DND-41 (cell line): ENCODE results near the gene VWA3B.
"Not testable (repeated sequence)": the region's sequence is repeated elsewhere in the genome, so short reads cannot be mapped to it uniquely, and the experiment has no call there.

ENCODE experiments used
- ATAC-seq: fragments of 200-7000 bp; cut with Tn5 transposase; 3 replicates; pipeline ENCODE4 v1.9.1; 2021; ENCODE audit warnings: low read depth; ENCODE audit not compliant: insufficient read depth
- DNase-seq: peaks from one replicate; pipeline ENCODE4 v3.0.0-alpha.2; 2020
- H2AFZ ChIP-seq: 2 replicates; pipeline ENCODE4 v1.6.0; 2012; ENCODE audit warnings: low read depth, low read length
- H3K27ac ChIP-seq: 2 replicates; pipeline ENCODE4 v1.5.1; 2012; ENCODE audit warnings: low read length, inconsistent platforms
- H3K27me3 ChIP-seq: fragments of 200-600 bp; sonication (generic); 2 replicates; pipeline ENCODE4 v1.6.0; 2012; ENCODE audit warnings: low read length, mild to moderate bottlenecking, inconsistent platforms; ENCODE audit not compliant: insufficient read depth, poor library complexity
- H3K36me3 ChIP-seq: 2 replicates; pipeline ENCODE4 v1.5.1; 2012; ENCODE audit warnings: low read length, inconsistent platforms; ENCODE audit not compliant: insufficient read depth
- H3K4me1 ChIP-seq: 2 replicates; pipeline ENCODE4 v1.5.1; 2012; ENCODE audit warnings: mild to moderate bottlenecking, low read length; ENCODE audit not compliant: insufficient read depth
- H3K4me2 ChIP-seq: 2 replicates; pipeline ENCODE4 v1.6.0; 2012; ENCODE audit warnings: mild to moderate bottlenecking, moderate library complexity, low read length, inconsistent platforms; ENCODE audit not compliant: insufficient read depth
- H3K4me3 ChIP-seq, 2 experiments: fragments of 200-600 bp in 1 of 2; shearing (Covaris generic) in 1 of 2; 2 replicates each; pipeline ENCODE4 v1.5.1; 2012 to 2016; ENCODE audit warnings: inconsistent platforms in 2 of 2, low read length in 2 of 2, mild to moderate bottlenecking in 2 of 2, low read depth in 1 of 2, moderate library complexity in 1 of 2
- H3K79me2 ChIP-seq: 2 replicates; pipeline ENCODE4 v1.6.0; 2012; ENCODE audit warnings: low read length, inconsistent platforms; ENCODE audit not compliant: insufficient read depth
- H3K9ac ChIP-seq: 2 replicates; pipeline ENCODE4 v1.6.0; 2012; ENCODE audit warnings: low read depth, mild to moderate bottlenecking, inconsistent platforms, low read length, moderate library complexity
- H3K9me3 ChIP-seq: 2 replicates; pipeline ENCODE4 v1.5.1; 2012; ENCODE audit warnings: low read length, moderate library complexity, mild to moderate bottlenecking, inconsistent platforms; ENCODE audit not compliant: insufficient read depth, severe bottlenecking
- H4K20me1 ChIP-seq: 2 replicates; pipeline ENCODE4 v1.6.0; 2012; ENCODE audit warnings: low read length; ENCODE audit not compliant: insufficient read depth
- EZH2 ChIP-seq: IDR thresholded peaks from 3 replicates; pipeline ENCODE4 v1.6.1; 2012; ENCODE audit warnings: borderline replicate concordance, low read depth, mild to moderate bottlenecking, moderate library complexity, low read length, inconsistent platforms; ENCODE audit not compliant: severe bottlenecking
- TF ChIP-seq, protein P1 (sequence below): IDR thresholded peaks from 2 replicates; pipeline ENCODE4 v1.5.1; 2012; ENCODE audit warnings: borderline replicate concordance, low read length, moderate library complexity, mild to moderate bottlenecking; ENCODE audit not compliant: poor library complexity, severe bottlenecking; ENCODE audit errors: extremely low read depth

The VWA3B gene

DNA sequence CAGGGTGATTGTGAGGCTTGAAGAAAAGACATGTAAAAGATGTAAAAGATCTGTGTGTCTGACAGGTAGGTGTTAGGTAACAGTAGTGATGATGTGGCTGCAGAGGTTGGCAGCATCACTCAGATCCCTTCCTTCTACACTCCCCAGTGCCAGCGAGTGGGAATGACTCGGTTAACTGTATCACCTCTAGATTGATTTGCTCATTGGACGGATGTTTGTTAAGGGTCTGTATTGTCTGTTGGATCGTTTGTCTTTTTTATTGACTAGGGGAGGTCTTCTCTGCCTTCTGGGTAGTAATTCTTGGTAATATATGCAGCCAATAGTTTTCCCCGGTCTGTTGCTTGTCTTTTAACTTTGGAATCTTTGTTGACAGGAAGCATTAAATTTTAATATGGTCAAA is 214.5 kb downstream of the VWA3B start:
- H3K4me2 ChIP-seq, result no peak overlapping the region
- H3K36me3 ChIP-seq, result no peaks in the 10 kb centered on the region
- H3K79me2 ChIP-seq, result no peaks in the 10 kb centered on the region
- H2AFZ ChIP-seq, result no peak overlapping the region
- H3K9ac ChIP-seq, result no peak overlapping the region
- no peaks in the 10 kb centered on the region for H3K4me1 ChIP-seq
- DNase-seq (no peak), ATAC-seq (no peak)
- no peaks in the 10 kb centered on the region for H4K20me1 ChIP-seq
- H3K9me3 ChIP-seq, result no peaks in the 10 kb centered on the region
- TF ChIP-seq, protein P1, sequence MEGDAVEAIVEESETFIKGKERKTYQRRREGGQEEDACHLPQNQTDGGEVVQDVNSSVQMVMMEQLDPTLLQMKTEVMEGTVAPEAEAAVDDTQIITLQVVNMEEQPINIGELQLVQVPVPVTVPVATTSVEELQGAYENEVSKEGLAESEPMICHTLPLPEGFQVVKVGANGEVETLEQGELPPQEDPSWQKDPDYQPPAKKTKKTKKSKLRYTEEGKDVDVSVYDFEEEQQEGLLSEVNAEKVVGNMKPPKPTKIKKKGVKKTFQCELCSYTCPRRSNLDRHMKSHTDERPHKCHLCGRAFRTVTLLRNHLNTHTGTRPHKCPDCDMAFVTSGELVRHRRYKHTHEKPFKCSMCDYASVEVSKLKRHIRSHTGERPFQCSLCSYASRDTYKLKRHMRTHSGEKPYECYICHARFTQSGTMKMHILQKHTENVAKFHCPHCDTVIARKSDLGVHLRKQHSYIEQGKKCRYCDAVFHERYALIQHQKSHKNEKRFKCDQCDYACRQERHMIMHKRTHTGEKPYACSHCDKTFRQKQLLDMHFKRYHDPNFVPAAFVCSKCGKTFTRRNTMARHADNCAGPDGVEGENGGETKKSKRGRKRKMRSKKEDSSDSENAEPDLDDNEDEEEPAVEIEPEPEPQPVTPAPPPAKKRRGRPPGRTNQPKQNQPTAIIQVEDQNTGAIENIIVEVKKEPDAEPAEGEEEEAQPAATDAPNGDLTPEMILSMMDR, result no peak
- TF ChIP-seq EZH2, result no peak
- no peak overlapping the region for H3K4me3 ChIP-seq
- H3K27ac ChIP-seq, result no peak overlapping the region
- H3K27me3 ChIP-seq, result peaks cover 4% of the 10 kb centered on the region

DNA sequence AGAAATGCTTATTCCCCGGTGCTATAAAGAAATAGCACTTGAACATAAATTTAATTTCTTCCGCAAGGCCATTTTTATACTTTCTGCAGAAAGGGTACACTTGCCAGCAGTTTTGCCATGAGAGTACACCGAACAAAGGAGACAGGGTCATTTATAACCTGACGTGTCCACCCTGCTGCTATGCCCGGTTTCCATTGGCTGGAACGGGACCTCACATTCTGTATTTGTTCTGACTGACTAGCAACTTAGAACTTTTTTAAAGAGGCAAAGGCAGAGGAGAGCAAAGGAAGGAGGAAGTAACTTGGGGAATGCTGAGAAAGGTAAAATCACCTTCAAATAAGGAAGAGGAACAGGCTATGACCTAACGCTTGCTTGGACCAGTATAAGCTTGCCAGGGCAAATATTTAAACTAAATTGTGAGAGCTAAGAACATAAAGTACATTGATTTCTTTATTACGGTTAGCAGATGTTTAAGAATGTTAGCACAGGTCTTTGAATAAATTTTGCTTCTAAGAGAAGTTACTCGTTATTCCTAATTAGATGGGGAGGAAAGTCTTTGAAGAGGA is 220.2 kb downstream of the VWA3B start:
- not testable (repeated sequence) for H3K4me2 ChIP-seq, H2AFZ ChIP-seq, H3K4me1 ChIP-seq, H4K20me1 ChIP-seq, H3K4me3 ChIP-seq, ATAC-seq, H3K36me3 ChIP-seq, H3K27ac ChIP-seq, H3K79me2 ChIP-seq, DNase-seq, H3K9me3 ChIP-seq, H3K9ac ChIP-seq, H3K27me3 ChIP-seq

DNA sequence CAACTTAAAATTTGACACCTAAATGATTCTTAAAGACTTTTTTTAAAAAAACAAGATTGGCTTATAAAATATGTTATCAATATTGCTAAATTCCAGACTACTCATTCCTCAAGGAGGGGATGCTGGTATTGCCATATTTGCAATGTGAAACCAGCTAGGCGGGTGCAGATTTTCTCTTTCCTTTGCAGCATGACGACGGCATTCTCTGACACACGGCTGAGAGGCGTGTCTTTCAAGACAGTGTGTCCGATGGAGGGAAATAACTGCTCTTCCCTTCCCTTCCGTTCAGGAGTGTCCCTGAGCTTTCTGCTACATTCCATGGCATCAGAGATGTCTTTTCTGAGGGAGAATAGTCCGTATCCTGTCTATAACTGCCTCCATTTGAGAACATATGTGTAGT is 221.1 kb downstream of the VWA3B start:
- no peak overlapping the region for H2AFZ ChIP-seq
- no peaks in the 10 kb centered on the region for H3K9me3 ChIP-seq
- no peaks in the 10 kb centered on the region for H4K20me1 ChIP-seq
- no peaks in the 10 kb centered on the region for H3K4me1 ChIP-seq
- no peaks in the 10 kb centered on the region for H3K36me3 ChIP-seq
- H3K79me2 ChIP-seq, result no peaks in the 10 kb centered on the region
- no peak overlapping the region for H3K9ac ChIP-seq
- H3K27me3 ChIP-seq, result peaks cover 3% of the 10 kb centered on the region
- no peak overlapping the region for H3K4me3 ChIP-seq
- H3K4me2 ChIP-seq, result no peak overlapping the region
- DNase-seq, result no peak
- no peak for TF ChIP-seq EZH2
- TF ChIP-seq, protein P1, result no peak
- ATAC-seq, result no peak
- H3K27ac ChIP-seq, result no peak overlapping the region

DNA sequence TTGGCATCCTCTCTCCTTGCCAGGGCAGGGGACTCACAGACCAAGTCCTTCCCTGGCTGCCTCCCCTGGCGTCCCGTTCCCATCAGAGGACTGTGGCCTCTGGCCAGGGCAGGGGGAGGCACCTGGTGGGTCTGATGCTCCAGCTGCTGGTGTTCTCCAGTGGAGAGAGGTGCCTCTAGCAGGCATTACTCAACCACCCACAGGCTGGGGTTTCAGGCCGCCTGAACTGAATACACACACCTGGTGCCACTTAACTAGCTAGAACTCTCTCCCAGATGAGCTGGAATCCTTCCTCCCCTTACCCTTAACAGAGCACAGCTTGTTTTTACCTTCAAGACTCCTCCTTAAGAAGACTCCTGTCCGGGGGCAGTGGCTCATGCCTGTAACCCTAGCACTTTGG is 221.6 kb downstream of the VWA3B start:
- TF ChIP-seq, protein P1, result no peak
- TF ChIP-seq EZH2, result no peak
- Histone ChIP-seq H3K79me2 (no peaks in the 10 kb centered on the region), H3K36me3 (no peaks in the 10 kb centered on the region), H3K4me2 (no peak overlapping the region), H3K27me3 (peaks cover 6% of the 10 kb centered on the region), H4K20me1 (no peaks in the 10 kb centered on the region), H3K27ac (no peak overlapping the region), H2AFZ (no peak overlapping the region), H3K4me3 (no peak overlapping the region), H3K9ac (no peak overlapping the region), H3K9me3 (no peaks in the 10 kb centered on the region), H3K4me1 (no peaks in the 10 kb centered on the region)
- ATAC-seq (no peak), DNase-seq (no peak)
